Measurements from ENCODE around the gene B3GNT9.

Gene B3GNT9

GRCh38 chr16:67150047-67150832, 558 bp downstream of the B3GNT9 start:
- DNase-seq (ENCODE audit: extremely low spot score), result no peak
- no peak for TF ChIP-seq ELF4 (IDR thresholded peaks at IDR 0.05)
- TF ChIP-seq PKNOX1 (IDR thresholded peaks at IDR 0.05), result no peak
- TF ChIP-seq BHLHE40 (IDR thresholded peaks at IDR 0.05; ENCODE audit: borderline replicate concordance), result no peak
- TF ChIP-seq FOXM1 (IDR thresholded peaks at IDR 0.05; ENCODE audit: borderline replicate concordance), result no peak
- no peak for TF ChIP-seq L3MBTL2 (conservative IDR thresholded peaks at IDR 0.05)
- TF ChIP-seq ZNF384 (IDR thresholded peaks at IDR 0.05), result no peak
- no peak for TF ChIP-seq ARNT (IDR thresholded peaks at IDR 0.05)
- TF ChIP-seq HDGF (IDR thresholded peaks at IDR 0.05; ENCODE audit: borderline replicate concordance), result no peak
- no peak for TF ChIP-seq LEF1 (IDR thresholded peaks at IDR 0.05; ENCODE audit: borderline replicate concordance)
- POLR2A ChIA-PET, result no interaction called here
- CTCF ChIA-PET, result interaction anchor here (1.6 kb wide), 1 partner anchor 137 kb away, joined by 5 read pairs; no protein-coding TSS in a partner anchor

GRCh38 chr16:67149276-67150046, 1.3 kb downstream of the B3GNT9 start:
- DNase-seq (ENCODE audit: extremely low spot score), result no peak
- ChIA-PET POLR2A (no interaction called here), CTCF (no interaction called here)
- TF ChIP-seq BHLHE40 (IDR thresholded peaks at IDR 0.05; ENCODE audit: borderline replicate concordance), result no peak
- TF ChIP-seq FOXA1 (IDR thresholded peaks at IDR 0.05), result no peak
- no peak for TF ChIP-seq LEF1 (IDR thresholded peaks at IDR 0.05; ENCODE audit: borderline replicate concordance)
- no peak for TF ChIP-seq ZNF384 (IDR thresholded peaks at IDR 0.05)
- no peak for TF ChIP-seq SP1 (IDR thresholded peaks at IDR 0.05)
- TF ChIP-seq L3MBTL2 (conservative IDR thresholded peaks at IDR 0.05), result no peak
- TF ChIP-seq SUZ12 (IDR thresholded peaks at IDR 0.05), result no peak
- TF ChIP-seq HDGF (IDR thresholded peaks at IDR 0.05; ENCODE audit: borderline replicate concordance), result no peak
- no peak for TF ChIP-seq PKNOX1 (IDR thresholded peaks at IDR 0.05)
- no peak for TF ChIP-seq FOXK2 (IDR thresholded peaks at IDR 0.05)
- TF ChIP-seq CTBP1 (IDR thresholded peaks at IDR 0.05; ENCODE audit: borderline replicate concordance), result no peak
- TF ChIP-seq NFRKB (IDR thresholded peaks at IDR 0.05), result no peak
- no peak for TF ChIP-seq ELF4 (IDR thresholded peaks at IDR 0.05)
- TF ChIP-seq ARNT (IDR thresholded peaks at IDR 0.05), result no peak
- TF ChIP-seq TARDBP (IDR thresholded peaks at IDR 0.05), result no peak

GRCh38 chr16:67148656-67149275, 2.0 kb downstream of the B3GNT9 start:
- TF ChIP-seq FOXM1 (IDR thresholded peaks at IDR 0.05; ENCODE audit: borderline replicate concordance), result no peak
- POLR2A ChIA-PET, result no interaction called here
- no peak for DNase-seq (ENCODE audit: extremely low spot score)
- CTCF ChIA-PET, result no interaction called here

GRCh38 chr16:67148221-67148620, 2.6 kb downstream of the B3GNT9 start:
- ChIA-PET POLR2A (no interaction called here), CTCF (no interaction called here)
- no peak for DNase-seq (ENCODE audit: extremely low spot score)
- TF ChIP-seq FOXK2 (IDR thresholded peaks at IDR 0.05), result no peak
- TF ChIP-seq HDGF (IDR thresholded peaks at IDR 0.05; ENCODE audit: borderline replicate concordance), result no peak
- no peak for TF ChIP-seq CTBP1 (IDR thresholded peaks at IDR 0.05; ENCODE audit: borderline replicate concordance)
- no peak for TF ChIP-seq ELF4 (IDR thresholded peaks at IDR 0.05)
- no peak for TF ChIP-seq LEF1 (IDR thresholded peaks at IDR 0.05; ENCODE audit: borderline replicate concordance)
- no peak for TF ChIP-seq ARNT (IDR thresholded peaks at IDR 0.05)
- TF ChIP-seq SP1 (IDR thresholded peaks at IDR 0.05), result no peak
- TF ChIP-seq FOXA1 (IDR thresholded peaks at IDR 0.05), result no peak
- no peak for TF ChIP-seq SUZ12 (IDR thresholded peaks at IDR 0.05)
- no peak for TF ChIP-seq PKNOX1 (IDR thresholded peaks at IDR 0.05)

GRCh38 chr16:67147437-67148140, 3.2 kb downstream of the B3GNT9 start:
- no peak for TF ChIP-seq ARNT (IDR thresholded peaks at IDR 0.05)
- no peak for TF ChIP-seq FOXM1 (IDR thresholded peaks at IDR 0.05; ENCODE audit: borderline replicate concordance)
- no peak for TF ChIP-seq SP1 (IDR thresholded peaks at IDR 0.05)
- no peak for TF ChIP-seq NFRKB (IDR thresholded peaks at IDR 0.05)
- TF ChIP-seq ZNF384 (IDR thresholded peaks at IDR 0.05), result no peak
- no peak for TF ChIP-seq ELF4 (IDR thresholded peaks at IDR 0.05)
- TF ChIP-seq LEF1 (IDR thresholded peaks at IDR 0.05; ENCODE audit: borderline replicate concordance), result no peak
- no peak for TF ChIP-seq HDGF (IDR thresholded peaks at IDR 0.05; ENCODE audit: borderline replicate concordance)
- no peak for TF ChIP-seq FOXA1 (IDR thresholded peaks at IDR 0.05)
- no peak for TF ChIP-seq CTBP1 (IDR thresholded peaks at IDR 0.05; ENCODE audit: borderline replicate concordance)
- TF ChIP-seq SUZ12 (IDR thresholded peaks at IDR 0.05), result no peak
- no peak for TF ChIP-seq TARDBP (IDR thresholded peaks at IDR 0.05)
- TF ChIP-seq FOXK2 (IDR thresholded peaks at IDR 0.05), result no peak
- TF ChIP-seq PKNOX1 (IDR thresholded peaks at IDR 0.05), result no peak
- TF ChIP-seq L3MBTL2 (conservative IDR thresholded peaks at IDR 0.05), result no peak
- TF ChIP-seq BHLHE40 (IDR thresholded peaks at IDR 0.05; ENCODE audit: borderline replicate concordance), result no peak
- ChIA-PET POLR2A (no interaction called here), CTCF (no interaction called here)
- DNase-seq (ENCODE audit: extremely low spot score), result no peak
